Spleen (tissue), 11 donors: ENCODE results near the gene NOP10. TPM values are rescaled to one million over a fixed set of nuclear protein-coding genes. Genes with fewer than 3 reads are reported as not detected.

ENCODE experiments used
- DNase-seq: peaks from one replicate; pipeline ENCODE4 v3.0.0-alpha.2; 2020
- H3K27ac ChIP-seq, 8 donors: fragments of 200-600 bp; sonication (generic) in 7 of 8; 1 replicate in 4 of 8; 2 replicates in 4 of 8; pipeline versions ENCODE4 v1.5.0 to v1.8.0; 2016 to 2021; ENCODE audit warnings: inconsistent platforms in 4 of 8, mild to moderate bottlenecking in 4 of 8, moderate library complexity in 1 of 8
- H3K27me3 ChIP-seq, 7 donors: fragments of 200-600 bp; sonication (generic) in 6 of 7; replicated peaks in 1 of 7; 1 replicate in 4 of 7; 2 replicates in 3 of 7; pipeline versions ENCODE4 v1.5.0 to v1.8.0; 2016 to 2021; ENCODE audit warnings: inconsistent platforms in 3 of 7, mild to moderate bottlenecking in 1 of 7
- H3K36me3 ChIP-seq, 6 donors: fragments of 200-600 bp; sonication (generic) in 5 of 6; 1 replicate in 4 of 6; 2 replicates in 2 of 6; pipeline versions ENCODE4 v1.5.0 to v1.8.0; 2016 to 2021; ENCODE audit warnings: inconsistent platforms in 2 of 6
- H3K4me1 ChIP-seq, 6 donors: fragments of 200-600 bp; sonication (generic) in 5 of 6; 1 replicate in 3 of 6; 2 replicates in 3 of 6; pipeline versions ENCODE4 v1.5.0 to v1.8.0; 2016 to 2021; ENCODE audit warnings: inconsistent platforms in 3 of 6
- H3K4me3 ChIP-seq, 8 donors: fragments of 200-600 bp; sonication (generic) in 7 of 8; 1 replicate in 4 of 8; 2 replicates in 4 of 8; pipeline versions ENCODE4 v1.5.0 to v1.8.0; 2016 to 2021; ENCODE audit warnings: inconsistent platforms in 4 of 8, mild to moderate bottlenecking in 4 of 8, moderate library complexity in 2 of 8
- H3K9me3 ChIP-seq, 8 donors: fragments of 200-600 bp; sonication (generic) in 7 of 8; 1 replicate in 4 of 8; 2 replicates in 4 of 8; pipeline versions ENCODE4 v1.5.0 to v1.8.0; 2016 to 2021; ENCODE audit warnings: inconsistent platforms in 4 of 8
- POLR2A ChIP-seq, 3 donors: fragments of 450-650 bp; IDR thresholded peaks; one replicate each; pipeline ENCODE4 v1.5.1; 2017; ENCODE audit warnings: antibody characterized with exemption in 3 of 3, mild to moderate bottlenecking in 1 of 3
- POLR2AphosphoS5 ChIP-seq, 3 donors: sonication (generic); formaldehyde crosslinking; IDR thresholded peaks; one replicate each; pipeline ENCODE4 v1.5.1; 2017; ENCODE audit warnings: antibody characterized with exemption in 3 of 3
- WGBS, 5 donors: extraction: QIAGEN DNeasy Blood & Tissue Kit in 3 of 5; methylation state at CpG; one replicate each; pipeline versions ENCODE4 v1.1.5 to v1.1.7; 2013 to 2018; 5-methylcytosine and 5-hydroxymethylcytosine counted together
- intact Hi-C: fragments of 100-400 bp; cut with DNase I; formaldehyde crosslinking; loops from one replicate; pipeline ENCODE4 v1.15.0; 2023; ENCODE audit warnings: low total_unique reads
- microRNA-seq, 3 donors: library from miRNA; unstranded; fragments of <30 nt; microRNA quantifications; one replicate each; pipeline versions ENCODE4 to v1.1.0, GENCODE V29; 2019 to 2020
- polyA plus RNA-seq, 3 donors: library from polyadenylated mRNA; stranded (reverse); fragments of 200-250 nt; gene quantifications; one replicate each; pipeline ENCODE4 v1.2.1, GENCODE V29; 2013
- small RNA-seq, 4 donors: library from RNA; depleted of rRNA; stranded (forward); fragments of <200 nt; gene quantifications; one replicate each; pipeline ENCODE3, GENCODE V24; 2016
- total RNA-seq, 7 donors: library from RNA; depleted of rRNA in 3 of 7; stranded (reverse); fragments of >200 nt in 3 of 7; fragmentation: NEBNext Ultra II Directional in 4 of 7; extraction: Animal tissue kit (Norgen Biotek cat#: 25700) in 4 of 7; gene quantifications; one replicate each; pipeline versions ENCODE4 v1.1.0 to v1.2.1, GENCODE V29; 2016 to 2021
- TF ChIP-seq, protein P1 (sequence below), 11 experiments: fragments of 200-600 bp in 7 of 11; fragments of 450-650 bp in 4 of 11; sonication (generic) in 4 of 11; IDR thresholded peaks in 8 of 11; conservative IDR thresholded peaks in 3 of 11; 1 replicate in 7 of 11; 2 replicates in 4 of 11; pipeline versions ENCODE4 v1.4.0 to v1.8.0; 2016 to 2021; ENCODE audit warnings: antibody characterized with exemption in 11 of 11, inconsistent platforms in 4 of 11, mild to moderate bottlenecking in 1 of 11
- donor health status: healthy with polysubstance abuse.
- donor health status: DM: no; HTN: no; CAD: no; lungs with moderate emphysema.
- donor health status: DM: no; HTN: no; CAD: no.
- donor health status: Bipolar disorder and iron deficiency.
- donor health status: healthy.
- donor health status: DM: no; HTN: no; CAD: no.
- donor health status: DM: yes; HTN: yes; CAD: no.

Gene NOP10
- total and polyA plus RNA-seq, 10 donors, result 100.0 to 329 (median 144) TPM

DNA sequence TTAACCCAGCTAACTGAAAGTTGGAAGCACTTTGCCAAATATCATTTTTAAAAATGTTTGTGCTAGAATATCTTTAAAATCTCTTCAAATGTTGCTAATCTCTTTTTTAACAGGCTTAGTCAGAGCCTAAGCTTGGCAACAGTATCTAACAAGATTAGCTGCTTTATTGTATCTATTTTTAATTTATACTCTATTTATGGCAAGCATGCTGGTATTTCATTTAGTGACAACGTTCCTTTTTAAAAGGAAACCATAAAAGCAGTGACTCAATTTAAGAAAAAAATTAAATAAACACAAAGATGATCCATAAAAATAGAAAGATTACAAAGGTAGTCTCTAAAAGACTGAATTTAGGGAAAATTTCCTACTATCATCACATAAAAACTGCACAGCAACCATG is 45.9 kb downstream of the NOP10 start:
- peaks cover 0 to 23% (median 2%) of the 10 kb centered on the region in 6 donors for H3K4me1 ChIP-seq
- H3K4me3 ChIP-seq, result no peak overlapping the region
- H3K36me3 ChIP-seq, result peaks cover 0 to 23% (median 4%) of the 10 kb centered on the region in 6 donors
- 10 to 16% (median 16%) methylated on average over 1 of the region's 1 CpG for WGBS, 5 donors
- H3K27me3 ChIP-seq, result no peaks in the 10 kb centered on the region
- H3K9me3 ChIP-seq, result no peaks in the 10 kb centered on the region
- H3K27ac ChIP-seq, result no peak overlapping the region
- TF ChIP-seq, protein P1, sequence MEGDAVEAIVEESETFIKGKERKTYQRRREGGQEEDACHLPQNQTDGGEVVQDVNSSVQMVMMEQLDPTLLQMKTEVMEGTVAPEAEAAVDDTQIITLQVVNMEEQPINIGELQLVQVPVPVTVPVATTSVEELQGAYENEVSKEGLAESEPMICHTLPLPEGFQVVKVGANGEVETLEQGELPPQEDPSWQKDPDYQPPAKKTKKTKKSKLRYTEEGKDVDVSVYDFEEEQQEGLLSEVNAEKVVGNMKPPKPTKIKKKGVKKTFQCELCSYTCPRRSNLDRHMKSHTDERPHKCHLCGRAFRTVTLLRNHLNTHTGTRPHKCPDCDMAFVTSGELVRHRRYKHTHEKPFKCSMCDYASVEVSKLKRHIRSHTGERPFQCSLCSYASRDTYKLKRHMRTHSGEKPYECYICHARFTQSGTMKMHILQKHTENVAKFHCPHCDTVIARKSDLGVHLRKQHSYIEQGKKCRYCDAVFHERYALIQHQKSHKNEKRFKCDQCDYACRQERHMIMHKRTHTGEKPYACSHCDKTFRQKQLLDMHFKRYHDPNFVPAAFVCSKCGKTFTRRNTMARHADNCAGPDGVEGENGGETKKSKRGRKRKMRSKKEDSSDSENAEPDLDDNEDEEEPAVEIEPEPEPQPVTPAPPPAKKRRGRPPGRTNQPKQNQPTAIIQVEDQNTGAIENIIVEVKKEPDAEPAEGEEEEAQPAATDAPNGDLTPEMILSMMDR (IDR thresholded peaks at IDR 0.05 in 8 of 11, conservative IDR thresholded peaks at IDR 0.05 in 3 of 11), result no peak
- no peak for TF ChIP-seq POLR2AphosphoS5 (IDR thresholded peaks at IDR 0.05)
- no peak for TF ChIP-seq POLR2A (IDR thresholded peaks at IDR 0.05)
- intact Hi-C loops, result no loop called here
- no peak for DNase-seq

DNA sequence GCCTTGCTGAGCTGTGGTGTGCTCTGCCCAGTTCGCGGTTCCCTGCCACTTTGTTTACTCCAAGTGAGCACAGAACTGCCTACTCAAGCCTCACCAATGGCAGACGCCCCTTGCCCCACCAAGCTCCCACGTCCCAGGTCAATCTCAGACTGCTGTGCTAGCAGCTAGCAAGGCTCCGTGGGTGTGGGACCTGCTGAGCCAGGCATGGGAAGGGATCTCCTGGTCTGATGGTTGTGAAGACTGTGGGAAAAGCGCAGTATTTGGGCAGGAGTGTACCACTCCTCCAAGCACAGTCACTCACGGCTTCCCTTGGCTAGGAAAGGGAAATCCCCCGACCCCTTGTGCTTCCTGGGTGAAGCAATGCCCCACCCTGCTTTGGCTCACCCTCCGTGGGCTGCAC is 50.3 kb downstream of the NOP10 start:
- TF ChIP-seq POLR2AphosphoS5 (IDR thresholded peaks at IDR 0.05) (no peak), POLR2A (IDR thresholded peaks at IDR 0.05) (no peak)
- TF ChIP-seq, protein P1 (IDR thresholded peaks at IDR 0.05 in 8 of 11, conservative IDR thresholded peaks at IDR 0.05 in 3 of 11), result no peak
- peak; percentile 59 for DNase-seq
- Histone ChIP-seq H3K36me3 (peaks cover 0 to 24% (median 4%) of the 10 kb centered on the region in 6 donors), H3K4me3 (no peak overlapping the region), H3K9me3 (no peaks in the 10 kb centered on the region), H3K27ac (no peak overlapping the region), H3K4me1 (peaks cover 0 to 9% (median 0%) of the 10 kb centered on the region in 6 donors), H3K27me3 (no peaks in the 10 kb centered on the region)
- WGBS, 5 donors, result 89 to 94% (median 90%) methylated on average over 6 to 9 of the region's 9 CpGs
- intact Hi-C loops, result no loop called here

Small RNA genes lying within 50 kb of the gene (microRNA-seq; reads per million reads assigned to microRNA genes)
- gene MIR1233-1, result 0 reads per million in 3 donors

Small RNA genes lying within 50 kb of the gene (small RNA-seq; reads per million reads assigned to genes)
- gene MIR1233-1 (0 reads per million in 4 donors), gene RF00019 (0 reads per million in 4 donors)

Other genes with a start within 250 kb of the NOP10 start
- 10 to 100 TPM; 27.1 to 44.6 (median 39.4) TPM for gene EMC7, start 241.3 kb downstream of the NOP10 start, total RNA-seq
- gene EMC7, start 241.3 kb downstream of the NOP10 start, polyA plus RNA-seq, result 10 to 100 TPM; 34.5 to 47.5 (median 39.5) TPM
- 1 to 10 TPM; 1.4 to 3.1 (median 2.2) TPM for gene PGBD4, start 241.1 kb downstream of the NOP10 start, total RNA-seq
- 1 to 10 TPM; 1.6 to 1.7 (median 1.7) TPM for gene PGBD4, start 241.1 kb downstream of the NOP10 start, polyA plus RNA-seq
- gene KATNBL1, start 133.0 kb downstream of the NOP10 start, total RNA-seq, result 10 to 100 TPM; 40.2 to 86.3 (median 52.4) TPM
- gene KATNBL1, start 133.0 kb downstream of the NOP10 start, polyA plus RNA-seq, result 10 to 100 TPM; 18.4 to 21.0 (median 18.7) TPM
- gene EMC4, start 118.1 kb downstream of the NOP10 start, total RNA-seq, result 100 to 1,000 TPM in 1 of 7 donors, 10 to 100 TPM in 6; 51.5 to 152 (median 64.4) TPM
- gene EMC4, start 118.1 kb downstream of the NOP10 start, polyA plus RNA-seq, result 10 to 100 TPM; 77.0 to 94.4 (median 77.4) TPM
- 100 to 1,000 TPM in 1 of 7 donors, 10 to 100 TPM in 6; 51.4 to 120 (median 78.9) TPM for gene SLC12A6, start 5.4 kb downstream of the NOP10 start, total RNA-seq
- 1 to 10 TPM; 5.2 to 8.3 (median 6.7) TPM for gene SLC12A6, start 5.4 kb downstream of the NOP10 start, polyA plus RNA-seq
- gene NUTM1, start 179 bp upstream of the NOP10 start, total RNA-seq, result not detected
- under 1 TPM in 1 of 3 donors, not detected in 2; 0.03 TPM for gene NUTM1, start 179 bp upstream of the NOP10 start, polyA plus RNA-seq
- gene LPCAT4, start 24.1 kb upstream of the NOP10 start, total RNA-seq, result 10 to 100 TPM; 24.9 to 53.7 (median 47.4) TPM
- 10 to 100 TPM; 18.6 to 39.1 (median 28.2) TPM for gene LPCAT4, start 24.1 kb upstream of the NOP10 start, polyA plus RNA-seq
- gene GOLGA8A, start 94.7 kb upstream of the NOP10 start, total RNA-seq, result 100 to 1,000 TPM in 2 of 7 donors, 10 to 100 TPM in 5; 52.5 to 128 (median 85.4) TPM
- gene GOLGA8A, start 94.7 kb upstream of the NOP10 start, polyA plus RNA-seq, result 100 to 1,000 TPM in 1 of 3 donors, 10 to 100 TPM in 2; 26.1 to 103 (median 67.6) TPM
- 100 to 1,000 TPM in 5 of 7 donors, 10 to 100 TPM in 2; 49.1 to 155 (median 115) TPM for gene GOLGA8B, start 240.5 kb upstream of the NOP10 start, total RNA-seq
- 100 to 1,000 TPM in 1 of 3 donors, 10 to 100 TPM in 2; 23.2 to 135 (median 86.1) TPM for gene GOLGA8B, start 240.5 kb upstream of the NOP10 start, polyA plus RNA-seq